ENCODE data around the gene INSC. TPM values are rescaled to one million over a fixed set of nuclear protein-coding genes. Genes with fewer than 3 reads are reported as not detected.

Gene INSC
- total and polyA plus RNA-seq, 2 experiments from 2014 or later: 0.97 to 1.5 TPM

- Histone ChIP-seq H3K9me2 (ENCODE audit: insufficient read depth) (no peaks in the 10 kb centered on the region), H4K20me1 (replicated peaks; ENCODE audit: insufficient read depth) (no peaks in the 10 kb centered on the region; the same call in 1 of the 2 replicates), H3K79me2 (replicated peaks; ENCODE audit: insufficient read depth) (no peaks in the 10 kb centered on the region), H3K27me3 (ENCODE audit: insufficient read depth) (no peaks in the 10 kb centered on the region), H3K36me3 (ENCODE audit: insufficient read depth) (no peaks in the 10 kb centered on the region), H2AFZ (no peak overlapping the region), H3K27ac (ENCODE audit: low read depth) (no peak overlapping the region), H3K4me1 (ENCODE audit: insufficient read depth) (peaks cover 7% of the 10 kb centered on the region), H3K4me2 (no peak overlapping the region), H3F3A (replicated peaks; ENCODE audit: low read depth) (no peaks in the 10 kb centered on the region), H3K4me3 (no peak overlapping the region)
- no peak overlapping the region for H3K4me3 Mint-ChIP-seq
- no peaks in the 10 kb centered on the region for H3K9me3 Mint-ChIP-seq
- ATAC-seq (no peak), DNase-seq (ENCODE audit: low spot score) (no peak)
- no peaks in the 10 kb centered on the region for H3K36me3 Mint-ChIP-seq (ENCODE audit: low read depth)
- H3K27ac Mint-ChIP-seq: no peak overlapping the region
- TF ChIP-seq EZH2 (IDR thresholded peaks at IDR 0.05; ENCODE audit: low read depth, unreplicated experiment) (no peak), POLR2AphosphoS5 (IDR thresholded peaks at IDR 0.05; ENCODE audit: low read depth) (no peak), CREB1 (CRISPR knock-in tag; IDR thresholded peaks at IDR 0.05; ENCODE audit: low read depth) (no peak), STAT1 (IDR thresholded peaks at IDR 0.05; ENCODE audit: unreplicated experiment) (no peak), EZH2phosphoT487 (IDR thresholded peaks at IDR 0.05; ENCODE audit: unreplicated experiment) (no peak), ZNF114 (CRISPR knock-in tag; IDR thresholded peaks at IDR 0.05) (no peak), ZNF331 (CRISPR knock-in tag; IDR thresholded peaks at IDR 0.05; ENCODE audit: low read depth) (no peak), JUNB (IDR thresholded peaks at IDR 0.05; ENCODE audit: unreplicated experiment) (no peak), ETS1 (IDR thresholded peaks at IDR 0.05) (no peak), ZNF462 (CRISPR knock-in tag; IDR thresholded peaks at IDR 0.05) (no peak), NANOG (IDR thresholded peaks at IDR 0.05; ENCODE audit: borderline replicate concordance) (no peak)
- TF ChIP-seq, protein P1, sequence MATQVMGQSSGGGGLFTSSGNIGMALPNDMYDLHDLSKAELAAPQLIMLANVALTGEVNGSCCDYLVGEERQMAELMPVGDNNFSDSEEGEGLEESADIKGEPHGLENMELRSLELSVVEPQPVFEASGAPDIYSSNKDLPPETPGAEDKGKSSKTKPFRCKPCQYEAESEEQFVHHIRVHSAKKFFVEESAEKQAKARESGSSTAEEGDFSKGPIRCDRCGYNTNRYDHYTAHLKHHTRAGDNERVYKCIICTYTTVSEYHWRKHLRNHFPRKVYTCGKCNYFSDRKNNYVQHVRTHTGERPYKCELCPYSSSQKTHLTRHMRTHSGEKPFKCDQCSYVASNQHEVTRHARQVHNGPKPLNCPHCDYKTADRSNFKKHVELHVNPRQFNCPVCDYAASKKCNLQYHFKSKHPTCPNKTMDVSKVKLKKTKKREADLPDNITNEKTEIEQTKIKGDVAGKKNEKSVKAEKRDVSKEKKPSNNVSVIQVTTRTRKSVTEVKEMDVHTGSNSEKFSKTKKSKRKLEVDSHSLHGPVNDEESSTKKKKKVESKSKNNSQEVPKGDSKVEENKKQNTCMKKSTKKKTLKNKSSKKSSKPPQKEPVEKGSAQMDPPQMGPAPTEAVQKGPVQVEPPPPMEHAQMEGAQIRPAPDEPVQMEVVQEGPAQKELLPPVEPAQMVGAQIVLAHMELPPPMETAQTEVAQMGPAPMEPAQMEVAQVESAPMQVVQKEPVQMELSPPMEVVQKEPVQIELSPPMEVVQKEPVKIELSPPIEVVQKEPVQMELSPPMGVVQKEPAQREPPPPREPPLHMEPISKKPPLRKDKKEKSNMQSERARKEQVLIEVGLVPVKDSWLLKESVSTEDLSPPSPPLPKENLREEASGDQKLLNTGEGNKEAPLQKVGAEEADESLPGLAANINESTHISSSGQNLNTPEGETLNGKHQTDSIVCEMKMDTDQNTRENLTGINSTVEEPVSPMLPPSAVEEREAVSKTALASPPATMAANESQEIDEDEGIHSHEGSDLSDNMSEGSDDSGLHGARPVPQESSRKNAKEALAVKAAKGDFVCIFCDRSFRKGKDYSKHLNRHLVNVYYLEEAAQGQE (IDR thresholded peaks at IDR 0.05; ENCODE audit: unreplicated experiment): no peak
- TF ChIP-seq, protein P2, sequence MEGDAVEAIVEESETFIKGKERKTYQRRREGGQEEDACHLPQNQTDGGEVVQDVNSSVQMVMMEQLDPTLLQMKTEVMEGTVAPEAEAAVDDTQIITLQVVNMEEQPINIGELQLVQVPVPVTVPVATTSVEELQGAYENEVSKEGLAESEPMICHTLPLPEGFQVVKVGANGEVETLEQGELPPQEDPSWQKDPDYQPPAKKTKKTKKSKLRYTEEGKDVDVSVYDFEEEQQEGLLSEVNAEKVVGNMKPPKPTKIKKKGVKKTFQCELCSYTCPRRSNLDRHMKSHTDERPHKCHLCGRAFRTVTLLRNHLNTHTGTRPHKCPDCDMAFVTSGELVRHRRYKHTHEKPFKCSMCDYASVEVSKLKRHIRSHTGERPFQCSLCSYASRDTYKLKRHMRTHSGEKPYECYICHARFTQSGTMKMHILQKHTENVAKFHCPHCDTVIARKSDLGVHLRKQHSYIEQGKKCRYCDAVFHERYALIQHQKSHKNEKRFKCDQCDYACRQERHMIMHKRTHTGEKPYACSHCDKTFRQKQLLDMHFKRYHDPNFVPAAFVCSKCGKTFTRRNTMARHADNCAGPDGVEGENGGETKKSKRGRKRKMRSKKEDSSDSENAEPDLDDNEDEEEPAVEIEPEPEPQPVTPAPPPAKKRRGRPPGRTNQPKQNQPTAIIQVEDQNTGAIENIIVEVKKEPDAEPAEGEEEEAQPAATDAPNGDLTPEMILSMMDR (conservative IDR thresholded peaks at IDR 0.05; ENCODE audit: low read depth in 2 of 2): no peak
- peaks cover 7% of the 10 kb centered on the region for H3K4me1 Mint-ChIP-seq
- peaks cover 2% of the 10 kb centered on the region for H3K27me3 Mint-ChIP-seq (ENCODE audit: insufficient read depth, low read depth, poor library complexity)
These were observed 35.8 kb downstream of the INSC start for GRCh38 chr11:15150507-15150906.

All from GM23338 (cell line).